Measurements from ENCODE around the gene TCP11L2.

Gene TCP11L2

DNA sequence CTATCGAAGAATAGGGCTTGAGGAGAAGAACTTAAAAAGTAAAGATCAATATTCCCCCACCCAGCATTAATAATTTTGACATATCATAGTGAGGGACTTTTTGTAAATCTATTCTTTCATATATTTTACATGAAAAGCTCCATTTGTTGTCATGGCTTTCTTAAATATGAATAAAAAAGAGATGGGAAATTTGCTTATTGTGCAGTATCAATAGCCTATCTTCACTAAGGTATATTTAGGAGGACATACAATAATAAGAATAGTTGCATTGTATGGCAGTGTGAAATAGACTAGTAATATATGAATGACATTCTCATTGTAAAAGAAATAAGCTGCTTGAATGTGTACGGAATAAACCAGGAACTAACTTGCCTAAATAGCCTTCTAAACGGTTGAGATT is 5.5 kb upstream of the TCP11L2 start:
- H3K4me3 ChIP-seq (ENCODE audit: low read depth, low read length) = no peak overlapping the region
- no peak for TF ChIP-seq CTCF (IDR thresholded peaks at IDR 0.05; ENCODE audit: low read depth, low read length)
- no peak for DNase-seq (ENCODE audit: low read depth, low spot score)
- in situ Hi-C loops (cut with HindIII; ENCODE audit: low sequenced_read_pairs) = no loop called here

GRCh38 chr12:106297681-106298080 is 4.9 kb upstream of the TCP11L2 start:
- no peak overlapping the region for H3K4me3 ChIP-seq (ENCODE audit: low read depth, low read length)
- no peak for TF ChIP-seq CTCF (IDR thresholded peaks at IDR 0.05; ENCODE audit: low read depth, low read length)

GRCh38 chr12:106299202-106299774 is 3.2 kb upstream of the TCP11L2 start:
- no peak for DNase-seq (ENCODE audit: low read depth, low spot score)

More at GRCh38 chr12:106297681-106298080, 4.9 kb upstream of the TCP11L2 start:
- DNase-seq (ENCODE audit: low read depth, low spot score) = no peak
- in situ Hi-C loops (cut with HindIII; ENCODE audit: low sequenced_read_pairs) = no loop called here

GRCh38 chr12:106300761-106301160 is 1.8 kb upstream of the TCP11L2 start:
- no peak for DNase-seq (ENCODE audit: low read depth, low spot score)
- TF ChIP-seq CTCF (IDR thresholded peaks at IDR 0.05; ENCODE audit: low read depth, low read length) = no peak
- H3K4me3 ChIP-seq (ENCODE audit: low read depth, low read length) = no peak overlapping the region
- in situ Hi-C loops (cut with HindIII; ENCODE audit: low sequenced_read_pairs) = no loop called here

More at GRCh38 chr12:106299202-106299774, 3.2 kb upstream of the TCP11L2 start:
- TF ChIP-seq CTCF (IDR thresholded peaks at IDR 0.05; ENCODE audit: low read depth, low read length) = no peak
- H3K4me3 ChIP-seq (ENCODE audit: low read depth, low read length) = no peak overlapping the region
- in situ Hi-C loops (cut with HindIII; ENCODE audit: low sequenced_read_pairs) = no loop called here

GRCh38 chr12:106301241-106301610 is 1.3 kb upstream of the TCP11L2 start:
- DNase-seq (ENCODE audit: low read depth, low spot score) = peak; percentile 19

DNA sequence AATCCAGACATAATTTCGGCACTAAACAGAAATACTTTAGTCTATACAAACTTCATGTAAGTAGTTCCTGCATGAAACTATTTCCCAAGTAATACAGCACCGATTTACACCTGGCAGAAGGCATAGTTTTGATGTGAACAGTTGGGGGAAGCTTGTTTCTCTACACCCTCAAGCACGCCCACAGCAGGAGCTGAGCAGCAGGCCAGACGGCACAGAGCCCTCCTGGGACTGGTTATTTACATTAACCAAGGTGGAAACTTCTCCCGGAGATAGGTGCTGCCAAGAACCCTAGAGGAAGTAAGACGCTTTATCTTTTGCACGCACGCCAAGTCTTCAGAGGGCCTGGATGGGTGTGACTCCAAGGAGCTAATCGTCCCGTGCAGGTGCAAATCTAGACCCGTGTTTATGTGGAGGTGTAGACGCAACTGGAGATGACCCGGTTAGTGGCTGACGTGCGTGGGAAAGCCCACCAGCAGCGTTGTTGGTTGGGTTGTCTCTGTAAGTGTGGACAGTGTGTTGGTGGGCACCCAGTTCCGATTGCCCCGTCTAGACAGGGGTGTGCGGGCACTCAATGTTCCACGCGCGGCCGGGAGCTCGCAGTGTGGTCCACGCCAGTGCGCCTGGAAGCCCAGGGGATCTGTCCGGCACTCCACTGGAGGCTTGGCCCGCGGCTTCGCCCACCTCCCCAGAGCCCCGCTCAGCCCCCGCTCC is 767 bp upstream of the TCP11L2 start:
- peak; percentile 46 for DNase-seq (ENCODE audit: low read depth, low spot score)
- no peak for TF ChIP-seq CTCF (IDR thresholded peaks at IDR 0.05; ENCODE audit: low read depth, low read length)
- H3K4me3 ChIP-seq (ENCODE audit: low read depth, low read length) = peak overlapping the region; percentile 60
- in situ Hi-C loops (cut with HindIII; ENCODE audit: low sequenced_read_pairs) = no loop called here

More at GRCh38 chr12:106301241-106301610, 1.3 kb upstream of the TCP11L2 start:
- in situ Hi-C loops (cut with HindIII; ENCODE audit: low sequenced_read_pairs) = no loop called here
- no peak overlapping the region for H3K4me3 ChIP-seq (ENCODE audit: low read depth, low read length)
- TF ChIP-seq CTCF (IDR thresholded peaks at IDR 0.05; ENCODE audit: low read depth, low read length) = no peak
